GM12874 (cell line): Measurements from ENCODE around the gene EGF.

ENCODE experiments used
- TF ChIP-seq, protein P1 (sequence below): IDR thresholded peaks from 2 replicates; pipeline ENCODE4 v1.5.1; 2011; ENCODE audit warnings: low read depth, mild to moderate bottlenecking, control low read depth, low read length, moderate library complexity; ENCODE audit not compliant: insufficient read depth

EGF gene

DNA sequence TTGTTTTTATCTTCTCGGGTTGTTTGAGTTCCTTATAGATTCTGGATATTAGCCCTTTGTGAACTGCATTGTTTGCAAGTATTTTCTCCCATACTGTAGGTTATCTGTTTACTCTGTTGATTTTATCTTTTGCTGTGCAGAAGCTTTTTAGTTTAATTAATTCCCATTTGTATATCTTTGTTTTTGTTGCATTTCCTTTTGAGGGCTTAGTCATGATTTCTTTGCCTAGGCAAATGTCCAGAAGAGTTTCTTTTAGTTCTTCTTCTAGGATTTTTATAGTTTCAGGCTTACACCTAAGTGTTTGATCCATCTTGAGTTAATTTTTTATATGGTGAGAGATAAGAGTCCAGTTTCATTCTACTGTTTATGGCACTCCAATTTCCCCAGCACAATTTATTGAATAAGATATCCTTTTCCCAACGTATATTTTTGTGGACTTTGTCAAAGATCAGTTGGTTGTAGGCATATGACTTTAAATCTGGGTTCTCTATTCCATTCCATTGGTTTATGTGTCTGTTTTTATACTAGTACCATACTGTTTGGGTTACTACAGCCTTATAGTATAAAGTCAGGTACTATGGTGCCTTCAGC is 54.3 kb downstream of the EGF start:
- TF ChIP-seq, protein P1, sequence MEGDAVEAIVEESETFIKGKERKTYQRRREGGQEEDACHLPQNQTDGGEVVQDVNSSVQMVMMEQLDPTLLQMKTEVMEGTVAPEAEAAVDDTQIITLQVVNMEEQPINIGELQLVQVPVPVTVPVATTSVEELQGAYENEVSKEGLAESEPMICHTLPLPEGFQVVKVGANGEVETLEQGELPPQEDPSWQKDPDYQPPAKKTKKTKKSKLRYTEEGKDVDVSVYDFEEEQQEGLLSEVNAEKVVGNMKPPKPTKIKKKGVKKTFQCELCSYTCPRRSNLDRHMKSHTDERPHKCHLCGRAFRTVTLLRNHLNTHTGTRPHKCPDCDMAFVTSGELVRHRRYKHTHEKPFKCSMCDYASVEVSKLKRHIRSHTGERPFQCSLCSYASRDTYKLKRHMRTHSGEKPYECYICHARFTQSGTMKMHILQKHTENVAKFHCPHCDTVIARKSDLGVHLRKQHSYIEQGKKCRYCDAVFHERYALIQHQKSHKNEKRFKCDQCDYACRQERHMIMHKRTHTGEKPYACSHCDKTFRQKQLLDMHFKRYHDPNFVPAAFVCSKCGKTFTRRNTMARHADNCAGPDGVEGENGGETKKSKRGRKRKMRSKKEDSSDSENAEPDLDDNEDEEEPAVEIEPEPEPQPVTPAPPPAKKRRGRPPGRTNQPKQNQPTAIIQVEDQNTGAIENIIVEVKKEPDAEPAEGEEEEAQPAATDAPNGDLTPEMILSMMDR: no peak

DNA sequence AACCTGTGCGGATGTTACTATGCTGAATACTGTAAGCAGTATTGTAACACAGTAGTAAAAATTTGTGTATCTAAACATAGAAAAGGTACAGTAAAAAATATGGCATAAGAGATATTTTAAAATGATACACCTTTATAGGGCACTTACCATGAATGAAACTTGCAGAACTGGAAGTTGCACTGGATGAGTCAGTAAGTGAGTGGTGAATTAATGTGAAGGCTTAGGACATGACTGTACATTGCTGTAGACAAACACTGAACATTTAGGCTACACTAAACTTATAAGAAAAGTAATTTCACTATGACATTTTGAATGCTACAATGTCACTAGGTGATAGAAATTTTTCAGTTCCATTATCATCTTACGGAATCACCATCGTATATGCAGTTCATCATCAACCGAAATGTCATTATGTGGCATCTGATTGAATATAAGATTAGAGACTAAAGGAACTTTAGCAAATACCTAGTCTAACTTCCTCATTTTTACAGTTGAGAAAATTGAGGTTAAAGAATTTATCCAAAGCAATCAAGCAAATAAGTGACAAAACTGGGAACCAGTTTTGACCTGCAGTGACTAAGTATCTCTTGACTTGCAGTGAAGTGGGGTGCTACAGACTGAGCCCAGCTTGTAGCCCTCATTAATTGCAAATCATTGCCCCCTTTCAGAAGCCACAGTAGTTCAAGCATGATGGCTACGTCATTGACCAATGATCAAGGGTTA is 55.3 kb downstream of the EGF start:
- TF ChIP-seq, protein P1: no peak

DNA sequence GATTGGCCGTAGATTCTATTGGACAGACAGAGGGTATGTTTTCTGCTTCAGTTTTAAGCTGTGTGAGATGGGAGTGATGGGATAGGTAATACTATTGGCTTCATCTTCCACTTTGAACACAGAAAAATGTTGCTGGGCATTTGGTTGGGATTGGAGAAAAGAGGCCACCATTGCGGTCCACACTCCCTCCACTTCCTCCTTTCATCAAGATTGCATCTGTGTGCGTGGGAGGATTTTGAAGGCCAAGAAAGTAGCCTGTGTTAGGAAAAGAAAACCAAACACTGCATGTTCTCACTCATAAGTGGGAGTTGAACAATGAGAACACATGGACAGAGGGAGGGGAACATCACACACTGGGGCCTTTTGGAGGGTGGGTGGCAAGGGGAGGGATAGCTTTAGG is 56.4 kb downstream of the EGF start:
- TF ChIP-seq, protein P1: no peak

DNA sequence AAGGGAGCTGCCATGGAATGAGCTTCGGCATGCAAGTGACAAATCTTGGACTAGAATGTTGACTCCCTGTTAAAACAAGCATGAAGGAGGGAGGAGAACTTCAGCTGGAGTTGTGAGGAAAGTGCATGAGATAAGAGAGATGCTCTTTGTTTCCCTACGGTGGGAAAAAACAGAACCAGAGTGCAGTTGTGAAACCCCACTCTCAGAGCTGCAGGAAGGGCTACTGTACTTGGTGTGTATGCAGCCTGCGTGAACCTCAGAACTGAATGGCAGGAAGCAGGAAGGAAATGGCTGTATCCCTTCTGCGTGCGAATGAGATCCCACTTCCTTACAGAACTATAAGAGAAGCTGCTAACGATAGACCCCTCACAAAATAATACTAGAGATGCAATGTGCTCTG is 57.2 kb downstream of the EGF start:
- TF ChIP-seq, protein P1: no peak

DNA sequence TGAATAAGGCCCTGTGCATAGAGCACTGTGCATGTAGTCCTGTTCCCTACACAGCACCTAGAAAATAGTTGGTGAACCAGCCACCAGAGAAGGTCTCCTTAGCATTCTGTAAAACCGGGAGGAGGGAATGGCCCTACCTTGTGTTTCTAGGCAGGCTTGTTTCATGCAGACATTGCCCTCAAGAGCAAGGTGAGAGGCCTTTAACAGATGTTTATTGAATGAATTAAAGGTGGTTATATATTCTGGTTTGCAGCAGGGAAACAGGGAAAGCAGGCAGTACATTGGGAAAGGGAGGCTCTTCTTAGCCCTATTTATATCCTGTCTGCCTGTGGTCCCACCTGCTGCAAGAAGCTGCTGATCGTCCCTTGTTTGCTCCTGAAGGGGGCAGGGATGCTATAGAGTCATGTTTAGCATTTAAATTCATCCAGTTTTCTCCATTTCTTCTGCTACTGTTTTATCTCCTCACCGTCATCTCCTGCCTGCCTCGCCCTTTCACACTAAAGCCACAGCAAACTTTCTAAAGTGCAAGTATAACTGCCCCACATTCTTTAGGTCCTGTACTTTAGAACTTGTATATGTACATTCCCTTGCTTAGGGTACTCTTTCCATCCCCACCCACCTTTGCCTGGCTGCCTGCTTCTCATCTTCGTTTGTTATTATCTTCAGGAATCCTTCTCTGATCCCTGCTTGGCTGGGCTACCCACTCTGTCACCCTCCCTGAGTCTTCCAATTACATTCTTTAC is 60.3 kb downstream of the EGF start:
- TF ChIP-seq, protein P1: no peak

DNA sequence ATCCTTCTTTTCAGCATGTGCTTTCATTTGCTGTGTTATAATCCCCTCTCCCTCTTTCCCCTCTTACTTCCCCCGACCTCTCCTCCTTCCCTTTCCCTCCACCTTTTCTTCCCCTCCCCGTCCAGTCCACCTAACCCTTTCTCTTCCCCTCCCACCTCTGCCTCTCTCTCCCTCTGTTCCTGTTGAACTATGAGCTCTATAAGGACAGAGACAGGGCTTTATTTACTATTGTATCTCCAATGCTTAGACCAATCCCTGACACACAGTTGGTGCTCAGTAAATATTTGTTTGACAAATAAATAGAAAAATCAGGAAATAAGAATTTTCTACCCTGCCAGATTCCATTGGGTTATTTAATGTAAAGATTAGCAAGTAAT is 60.8 kb downstream of the EGF start:
- TF ChIP-seq, protein P1: no peak

DNA sequence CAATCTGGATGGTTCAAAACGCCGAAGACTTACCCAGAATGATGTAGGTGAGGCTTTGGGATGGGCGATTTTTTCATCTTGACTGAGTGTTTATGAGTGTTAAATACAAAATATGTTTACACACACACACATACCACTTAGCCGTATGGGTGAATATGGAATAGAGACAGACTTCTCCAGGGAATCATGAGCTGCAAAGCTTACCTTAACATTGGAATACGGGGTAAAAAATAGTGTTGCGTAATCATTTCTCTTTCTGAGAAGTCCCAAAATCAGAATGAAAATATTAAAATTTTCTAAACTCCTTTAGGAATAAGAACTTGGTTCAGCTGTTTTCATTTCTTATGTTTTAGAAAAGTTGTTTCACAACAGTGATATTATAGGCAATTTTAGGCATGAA is 63.5 kb downstream of the EGF start:
- TF ChIP-seq, protein P1: no peak
